ENCODE data around the gene CUX1. TPM values are rescaled to one million over a fixed set of nuclear protein-coding genes. Genes with fewer than 3 reads are reported as not detected.

CUX1 gene
- total RNA-seq, 1 experiment from 2014 or later, result 53.5 TPM

DNA sequence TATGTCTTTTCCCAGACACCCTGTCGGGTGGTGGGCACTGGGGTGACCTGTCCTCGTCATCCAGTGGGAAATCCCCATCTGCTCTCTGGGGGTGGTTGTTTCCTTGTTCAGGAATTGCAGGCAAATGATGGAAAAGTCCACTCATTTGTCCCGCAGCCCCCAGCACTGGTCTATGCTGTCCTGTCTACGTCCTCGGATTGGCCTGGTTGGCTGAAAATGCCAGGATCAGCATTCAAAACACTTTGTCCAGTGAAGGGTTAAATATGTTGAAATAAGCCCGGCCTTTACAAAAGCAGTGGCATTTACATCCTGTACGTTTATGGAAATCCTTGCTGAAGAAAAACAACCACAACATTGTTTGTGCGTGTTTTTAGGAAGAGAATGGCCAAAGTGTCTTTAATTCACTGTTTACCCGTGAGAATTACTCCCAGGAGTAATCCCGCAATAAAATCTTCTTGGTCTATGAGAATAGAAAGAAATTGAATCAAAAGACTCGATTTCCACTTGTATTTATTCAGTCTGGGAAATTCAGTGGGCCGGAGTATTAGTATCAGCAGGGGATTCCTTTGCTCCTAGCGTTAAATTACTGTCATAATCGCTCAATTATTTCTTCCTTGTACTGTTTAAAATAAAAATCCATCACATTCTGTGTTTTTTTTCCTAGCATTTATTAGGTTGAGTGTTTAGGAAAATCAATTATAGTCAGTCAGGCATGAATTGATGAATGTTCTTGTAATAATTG, 352.4 kb downstream of the CUX1 start:
- H3K4me2 ChIP-seq (ENCODE audit: insufficient read depth, insufficient read length, low read length), result no peak overlapping the region
- H3K36me3 Mint-ChIP-seq (ENCODE audit: insufficient read depth in 1 of 3, low read depth in 3 of 3), result peaks cover 3 to 49% (median 28%) of the 10 kb centered on the region in 3 experiments; a peak in 6 of 7 replicates
- no peaks in the 10 kb centered on the region for H3K79me2 ChIP-seq (ENCODE audit: insufficient read depth, low read length)
- TF ChIP-seq, protein P1, sequence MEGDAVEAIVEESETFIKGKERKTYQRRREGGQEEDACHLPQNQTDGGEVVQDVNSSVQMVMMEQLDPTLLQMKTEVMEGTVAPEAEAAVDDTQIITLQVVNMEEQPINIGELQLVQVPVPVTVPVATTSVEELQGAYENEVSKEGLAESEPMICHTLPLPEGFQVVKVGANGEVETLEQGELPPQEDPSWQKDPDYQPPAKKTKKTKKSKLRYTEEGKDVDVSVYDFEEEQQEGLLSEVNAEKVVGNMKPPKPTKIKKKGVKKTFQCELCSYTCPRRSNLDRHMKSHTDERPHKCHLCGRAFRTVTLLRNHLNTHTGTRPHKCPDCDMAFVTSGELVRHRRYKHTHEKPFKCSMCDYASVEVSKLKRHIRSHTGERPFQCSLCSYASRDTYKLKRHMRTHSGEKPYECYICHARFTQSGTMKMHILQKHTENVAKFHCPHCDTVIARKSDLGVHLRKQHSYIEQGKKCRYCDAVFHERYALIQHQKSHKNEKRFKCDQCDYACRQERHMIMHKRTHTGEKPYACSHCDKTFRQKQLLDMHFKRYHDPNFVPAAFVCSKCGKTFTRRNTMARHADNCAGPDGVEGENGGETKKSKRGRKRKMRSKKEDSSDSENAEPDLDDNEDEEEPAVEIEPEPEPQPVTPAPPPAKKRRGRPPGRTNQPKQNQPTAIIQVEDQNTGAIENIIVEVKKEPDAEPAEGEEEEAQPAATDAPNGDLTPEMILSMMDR (conservative IDR thresholded peaks at IDR 0.05), result no peak
- no peaks in the 10 kb centered on the region for H3K9me3 Mint-ChIP-seq
- no peak overlapping the region for H2AK5ac ChIP-seq (ENCODE audit: insufficient read length, low read length)
- H2BK15ac ChIP-seq (ENCODE audit: low read depth, low read length), result no peak overlapping the region
- no peaks in the 10 kb centered on the region for H3K9me3 ChIP-seq (ENCODE audit: control insufficient read depth, low read depth, low read length)
- H3K4me1 ChIP-seq (ENCODE audit: insufficient read depth, low read length), result no peaks in the 10 kb centered on the region
- H3K23me2 ChIP-seq (ENCODE audit: insufficient read length, low read depth, low read length, poor library complexity, severe bottlenecking), result no peaks in the 10 kb centered on the region
- H3K56ac ChIP-seq (ENCODE audit: insufficient read length, low read depth, low read length), result peak overlapping the region; percentile 65
- H3K14ac ChIP-seq (ENCODE audit: insufficient read depth, low read length), result no peak overlapping the region; the same call in 1 of the 2 replicates
- H3K27ac ChIP-seq (ENCODE audit: insufficient read length, low read depth, low read length), result no peak overlapping the region
- no peaks in the 10 kb centered on the region for H3K27me3 ChIP-seq (ENCODE audit: insufficient read depth, low read length)
- no peak overlapping the region for H2AFZ ChIP-seq (ENCODE audit: low read length)
- no peaks in the 10 kb centered on the region for H4K20me1 ChIP-seq (ENCODE audit: control insufficient read depth, insufficient read depth, insufficient read length)
- no peak overlapping the region for H3K9ac ChIP-seq (ENCODE audit: extremely low read depth, insufficient read length, low read length)
- no peak overlapping the region for H2BK12ac ChIP-seq (ENCODE audit: insufficient read length, low read depth, low read length)
- H4K91ac ChIP-seq (ENCODE audit: insufficient read length, low read depth, low read length), result no peak overlapping the region
- no peak overlapping the region for H2BK5ac ChIP-seq (ENCODE audit: insufficient read length, low read length)
- no peak overlapping the region for H3K4ac ChIP-seq (ENCODE audit: low read depth, low read length)
- no peak overlapping the region for H4K8ac ChIP-seq (replicated peaks; ENCODE audit: insufficient read length, low read depth, low read length)
- peaks cover 0 to 18% of the 10 kb centered on the region in 2 experiments; a peak in 3 of 4 replicates for H3K4me1 Mint-ChIP-seq
- no peak overlapping the region for H3K4me3 Mint-ChIP-seq
- H3K18ac ChIP-seq (ENCODE audit: insufficient read length, low read depth, low read length), result no peak overlapping the region
- no peak overlapping the region for H2BK20ac ChIP-seq (ENCODE audit: low read depth, low read length, poor library complexity, severe bottlenecking)
- H3T11ph ChIP-seq (ENCODE audit: low read length), result no peak overlapping the region
- H3K79me1 ChIP-seq (ENCODE audit: insufficient read depth, low read depth, low read length, poor library complexity, severe bottlenecking), result no peaks in the 10 kb centered on the region
- H3K23ac ChIP-seq (ENCODE audit: insufficient read length, low read depth, low read length), result no peak overlapping the region
- no peaks in the 10 kb centered on the region for H3K27me3 Mint-ChIP-seq (ENCODE audit: low read depth)
- no peak overlapping the region for H2BK120ac ChIP-seq (ENCODE audit: low read depth, low read length, poor library complexity, severe bottlenecking)
- peak overlapping the region; percentile 31 to 91 (median 44); a peak in 5 of 7 replicates for H3K27ac Mint-ChIP-seq
- WGBS (ENCODE audit: extremely low coverage, insufficient read length, low lambda C conversion rate), result no CpG with 5 or more reads among the region's 14 CpGs
- no peak for DNase-seq
- H4K5ac ChIP-seq (ENCODE audit: insufficient read length, low read depth, low read length), result no peak overlapping the region

Measured in H9 (cell line).